ENCODE measurements around the gene CARS1.
A peak's percentile ranks its signal among the peaks of the same experiment; 100 is the strongest.

CARS1 gene

DNA sequence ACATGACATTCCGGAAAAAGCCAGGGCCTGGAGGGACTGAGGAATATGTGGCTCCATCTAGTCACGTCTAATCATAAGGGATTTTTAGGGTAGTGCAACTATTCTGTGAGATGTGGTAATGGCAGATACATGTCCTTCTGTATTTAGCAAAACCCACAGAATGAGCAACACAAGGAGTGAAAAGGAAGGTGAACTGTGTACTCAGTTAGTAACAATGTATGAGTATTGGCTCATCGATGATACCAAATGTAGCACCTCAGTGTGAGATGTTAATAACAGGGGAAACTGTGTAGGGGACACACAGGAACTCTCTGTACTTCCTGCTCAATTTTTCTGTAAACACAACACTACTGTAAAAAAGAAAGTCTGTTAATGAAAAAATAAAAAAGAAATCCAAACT lies 42.0 kb upstream of the CARS1 start:
- no peak overlapping the region for H2AK5ac ChIP-seq (ENCODE audit: low read depth, low read length)
- H2BK120ac ChIP-seq (ENCODE audit: low read depth, low read length) = no peak overlapping the region
- no peaks in the 10 kb centered on the region for H3K9me3 ChIP-seq (replicated peaks in 1 of 2; ENCODE audit: control insufficient read depth in 2 of 2, insufficient read depth in 1 of 2, low read depth in 1 of 2, low read length in 2 of 2)
- H3K4me1 ChIP-seq (ENCODE audit: control insufficient read depth in 2 of 2, insufficient read depth in 1 of 2, low read depth in 1 of 2, low read length in 2 of 2) = peaks cover 8% of the 10 kb centered on the region in 2 donors
- H3K36me3 ChIP-seq (replicated peaks in 1 of 2; ENCODE audit: control insufficient read depth in 2 of 2, insufficient read depth in 2 of 2, low read length in 2 of 2) = peaks cover 4 to 16% of the 10 kb centered on the region in 2 donors
- no peak for DNase-seq (ENCODE audit: low spot score)
- no peak overlapping the region for H2BK5ac ChIP-seq (ENCODE audit: low read length)
- no peak overlapping the region for H3K4ac ChIP-seq (ENCODE audit: low read length)
- no CpG with 5 or more reads among the region's 3 CpGs for WGBS, 2 donors (ENCODE audit: extremely low coverage in 2 of 2, insufficient read length in 2 of 2, insufficient replicate concordance in 1 of 2)
- H2AFZ ChIP-seq (ENCODE audit: low read length) = no peak overlapping the region
- H3K9ac ChIP-seq (ENCODE audit: low read depth, low read length, poor library complexity) = no peak overlapping the region
- no peak overlapping the region for H3K4me2 ChIP-seq (ENCODE audit: insufficient read depth, low read length, poor library complexity, severe bottlenecking)
- H2BK15ac ChIP-seq (ENCODE audit: low read length) = no peak overlapping the region
- no peak overlapping the region for H3K18ac ChIP-seq (ENCODE audit: low read length)
- no peak overlapping the region for H3K4me3 ChIP-seq (ENCODE audit: low read length in 2 of 2)
- H3K79me1 ChIP-seq (ENCODE audit: low read depth, low read length) = no peaks in the 10 kb centered on the region
- no peak overlapping the region for H2BK12ac ChIP-seq (ENCODE audit: low read length)
- no peak overlapping the region for H3K23ac ChIP-seq (ENCODE audit: low read depth, low read length, poor library complexity)
- H4K91ac ChIP-seq (ENCODE audit: low read depth, low read length, poor library complexity) = no peak overlapping the region
- H3K27me3 ChIP-seq (ENCODE audit: control insufficient read depth in 3 of 3, insufficient read depth in 3 of 3, low read depth in 1 of 3, low read length in 3 of 3) = no peaks in the 10 kb centered on the region
- H3K27ac ChIP-seq (replicated peaks; ENCODE audit: low read length) = no peak overlapping the region
- H3K14ac ChIP-seq (ENCODE audit: low read length) = no peak overlapping the region
- H4K8ac ChIP-seq (ENCODE audit: low read depth, low read length) = no peak overlapping the region

- no peak overlapping the region for H3K4me2 ChIP-seq (ENCODE audit: insufficient read depth, low read length, poor library complexity, severe bottlenecking)
- no peak overlapping the region for H2BK15ac ChIP-seq (ENCODE audit: low read length)
- no peak overlapping the region for H3K18ac ChIP-seq (ENCODE audit: low read length)
- no peak overlapping the region for H3K14ac ChIP-seq (ENCODE audit: low read length)
- no peak overlapping the region for H2AK5ac ChIP-seq (ENCODE audit: low read depth, low read length)
- no peak overlapping the region for H2BK12ac ChIP-seq (ENCODE audit: low read length)
- H2AFZ ChIP-seq (ENCODE audit: low read length) = no peak overlapping the region
- H3K23ac ChIP-seq (ENCODE audit: low read depth, low read length, poor library complexity) = no peak overlapping the region
- peaks cover 8 to 11% of the 10 kb centered on the region in 2 donors for H3K4me1 ChIP-seq (ENCODE audit: control insufficient read depth in 2 of 2, insufficient read depth in 1 of 2, low read depth in 1 of 2, low read length in 2 of 2)
- H3K4ac ChIP-seq (ENCODE audit: low read length) = no peak overlapping the region
- no peak for DNase-seq (ENCODE audit: low spot score)
- H3K27ac ChIP-seq (replicated peaks; ENCODE audit: low read length) = no peak overlapping the region
- no peaks in the 10 kb centered on the region for H3K27me3 ChIP-seq (ENCODE audit: control insufficient read depth in 3 of 3, insufficient read depth in 3 of 3, low read depth in 1 of 3, low read length in 3 of 3)
- H2BK120ac ChIP-seq (ENCODE audit: low read depth, low read length) = no peak overlapping the region
- WGBS, 2 donors (ENCODE audit: extremely low coverage in 2 of 2, insufficient read length in 2 of 2, insufficient replicate concordance in 1 of 2) = no CpG with 5 or more reads among the region's 10 CpGs
- no peak overlapping the region for H3K9ac ChIP-seq (ENCODE audit: low read depth, low read length, poor library complexity)
- no peaks in the 10 kb centered on the region for H3K9me3 ChIP-seq (replicated peaks in 1 of 2; ENCODE audit: control insufficient read depth in 2 of 2, insufficient read depth in 1 of 2, low read depth in 1 of 2, low read length in 2 of 2)
- H2BK5ac ChIP-seq (ENCODE audit: low read length) = no peak overlapping the region
- H4K8ac ChIP-seq (ENCODE audit: low read depth, low read length) = no peak overlapping the region
- no peak overlapping the region for H4K91ac ChIP-seq (ENCODE audit: low read depth, low read length, poor library complexity)
- no peaks in the 10 kb centered on the region for H3K79me1 ChIP-seq (ENCODE audit: low read depth, low read length)
- no peak overlapping the region for H3K4me3 ChIP-seq (ENCODE audit: low read length in 2 of 2)
- peaks cover 7 to 20% of the 10 kb centered on the region in 2 donors for H3K36me3 ChIP-seq (replicated peaks in 1 of 2; ENCODE audit: control insufficient read depth in 2 of 2, insufficient read depth in 2 of 2, low read length in 2 of 2)
These were observed 39.8 kb upstream of the CARS1 start for GRCh38 chr11:3096909-3097530.

DNA sequence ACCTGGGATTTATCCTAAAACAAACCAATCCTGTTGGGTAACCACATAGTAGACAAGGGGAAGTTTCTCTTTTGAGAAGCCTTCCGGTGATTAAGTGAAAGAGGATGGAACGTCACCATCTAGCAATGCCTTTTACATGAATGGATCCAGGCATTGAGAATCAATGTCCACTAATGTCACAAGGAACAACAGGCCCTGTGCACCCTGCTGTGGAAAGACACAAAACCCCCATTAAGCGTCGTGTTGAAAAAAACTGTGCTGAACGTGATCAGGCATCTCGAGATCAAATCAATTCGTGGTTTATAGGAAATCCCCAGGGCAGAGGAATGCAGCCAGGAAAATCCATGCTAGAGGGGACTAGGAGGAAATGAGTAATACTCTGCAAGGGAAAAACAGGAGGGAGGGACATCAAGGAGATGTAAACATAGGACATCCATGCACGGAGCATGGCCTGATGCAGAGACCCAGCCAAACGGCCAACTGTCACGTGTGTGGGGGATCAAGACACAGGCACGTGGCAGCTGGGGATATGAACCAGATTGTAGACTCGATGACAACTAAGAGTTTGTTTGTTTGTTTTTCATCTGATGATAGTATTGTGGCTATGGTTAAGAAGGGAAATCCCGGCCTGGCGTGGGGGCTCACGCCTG lies 38.6 kb upstream of the CARS1 start:
- Histone ChIP-seq H4K8ac (ENCODE audit: low read depth, low read length) (no peak overlapping the region), H3K18ac (ENCODE audit: low read length) (no peak overlapping the region), H3K36me3 (replicated peaks in 1 of 2; ENCODE audit: control insufficient read depth in 2 of 2, insufficient read depth in 2 of 2, low read length in 2 of 2) (peaks cover 7 to 20% of the 10 kb centered on the region in 2 donors), H2AFZ (ENCODE audit: low read length) (no peak overlapping the region), H3K79me1 (ENCODE audit: low read depth, low read length) (no peaks in the 10 kb centered on the region), H3K27ac (replicated peaks; ENCODE audit: low read length) (peak overlapping the region; percentile 74), H2BK5ac (ENCODE audit: low read length) (no peak overlapping the region), H4K91ac (ENCODE audit: low read depth, low read length, poor library complexity) (no peak overlapping the region), H2BK12ac (ENCODE audit: low read length) (no peak overlapping the region), H2BK120ac (ENCODE audit: low read depth, low read length) (no peak overlapping the region), H3K14ac (ENCODE audit: low read length) (no peak overlapping the region), H2BK15ac (ENCODE audit: low read length) (no peak overlapping the region), H3K9ac (ENCODE audit: low read depth, low read length, poor library complexity) (no peak overlapping the region), H3K4me2 (ENCODE audit: insufficient read depth, low read length, poor library complexity, severe bottlenecking) (no peak overlapping the region), H3K23ac (ENCODE audit: low read depth, low read length, poor library complexity) (no peak overlapping the region), H3K9me3 (replicated peaks in 1 of 2; ENCODE audit: control insufficient read depth in 2 of 2, insufficient read depth in 1 of 2, low read depth in 1 of 2, low read length in 2 of 2) (no peaks in the 10 kb centered on the region), H2AK5ac (ENCODE audit: low read depth, low read length) (no peak overlapping the region), H3K4me1 (ENCODE audit: control insufficient read depth in 2 of 2, insufficient read depth in 1 of 2, low read depth in 1 of 2, low read length in 2 of 2) (peaks cover 8 to 16% of the 10 kb centered on the region in 2 donors), H3K4ac (ENCODE audit: low read length) (no peak overlapping the region), H3K4me3 (ENCODE audit: low read length in 2 of 2) (no peak overlapping the region), H3K27me3 (ENCODE audit: control insufficient read depth in 3 of 3, insufficient read depth in 3 of 3, low read depth in 1 of 3, low read length in 3 of 3) (no peaks in the 10 kb centered on the region)
- peak; percentile 59 for DNase-seq (ENCODE audit: low spot score)
- no CpG with 5 or more reads among the region's 15 CpGs for WGBS, 2 donors (ENCODE audit: extremely low coverage in 2 of 2, insufficient read length in 2 of 2, insufficient replicate concordance in 1 of 2)

DNA sequence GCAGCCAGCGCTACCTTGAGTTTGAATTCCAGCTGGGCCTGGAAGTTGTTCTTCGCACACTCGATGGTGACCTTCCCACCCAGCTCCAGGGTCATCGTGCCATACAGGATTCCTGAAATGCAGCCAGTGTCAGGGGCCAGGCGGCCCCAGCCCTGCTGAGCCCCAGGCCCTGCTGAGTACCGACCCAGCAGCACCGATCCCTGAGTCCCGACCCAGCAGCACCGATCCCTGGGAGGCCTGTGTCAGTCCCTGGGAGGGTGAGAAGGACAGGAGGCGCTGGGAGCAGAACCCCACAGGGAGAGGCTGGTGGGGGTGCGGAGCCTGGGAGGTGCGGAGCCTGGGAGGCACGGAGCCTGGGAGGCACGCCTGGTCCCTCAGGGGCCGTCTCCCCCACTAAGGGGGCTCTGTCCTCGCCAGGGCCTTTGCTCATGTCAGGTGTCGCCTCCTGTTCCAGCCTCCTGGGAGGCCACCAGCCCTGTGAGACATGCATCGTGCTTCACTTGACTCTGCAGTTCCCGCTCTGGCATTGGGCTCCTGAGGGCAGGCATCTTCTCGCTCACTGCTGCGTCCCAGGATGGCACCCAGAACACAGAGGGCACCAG lies 37.1 kb upstream of the CARS1 start:
- Histone ChIP-seq H2BK12ac (ENCODE audit: low read length) (peak overlapping the region; percentile 53), H3K23ac (ENCODE audit: low read depth, low read length, poor library complexity) (no peak overlapping the region), H4K8ac (ENCODE audit: low read depth, low read length) (no peak overlapping the region), H2AK5ac (ENCODE audit: low read depth, low read length) (peak overlapping the region; percentile 95), H3K4me3 (ENCODE audit: low read length in 2 of 2) (no peak overlapping the region), H3K9ac (ENCODE audit: low read depth, low read length, poor library complexity) (no peak overlapping the region), H2BK15ac (ENCODE audit: low read length) (peak overlapping the region; percentile 75), H3K4me1 (ENCODE audit: control insufficient read depth in 2 of 2, insufficient read depth in 1 of 2, low read depth in 1 of 2, low read length in 2 of 2) (peaks cover 8 to 16% of the 10 kb centered on the region in 2 donors), H3K14ac (ENCODE audit: low read length) (peak overlapping the region; percentile 11), H3K4ac (ENCODE audit: low read length) (no peak overlapping the region), H3K18ac (ENCODE audit: low read length) (peak overlapping the region; percentile 60), H2BK120ac (ENCODE audit: low read depth, low read length) (no peak overlapping the region), H3K36me3 (replicated peaks in 1 of 2; ENCODE audit: control insufficient read depth in 2 of 2, insufficient read depth in 2 of 2, low read length in 2 of 2) (peaks cover 5 to 16% of the 10 kb centered on the region in 2 donors), H3K4me2 (ENCODE audit: insufficient read depth, low read length, poor library complexity, severe bottlenecking) (no peak overlapping the region), H3K79me1 (ENCODE audit: low read depth, low read length) (peaks cover 2% of the 10 kb centered on the region), H2BK5ac (ENCODE audit: low read length) (no peak overlapping the region), H2AFZ (ENCODE audit: low read length) (no peak overlapping the region), H4K91ac (ENCODE audit: low read depth, low read length, poor library complexity) (peak overlapping the region; percentile 9), H3K27me3 (ENCODE audit: control insufficient read depth in 3 of 3, insufficient read depth in 3 of 3, low read depth in 1 of 3, low read length in 3 of 3) (no peaks in the 10 kb centered on the region), H3K9me3 (replicated peaks in 1 of 2; ENCODE audit: control insufficient read depth in 2 of 2, insufficient read depth in 1 of 2, low read depth in 1 of 2, low read length in 2 of 2) (no peaks in the 10 kb centered on the region), H3K27ac (replicated peaks; ENCODE audit: low read length) (no peak overlapping the region)
- WGBS, 2 donors (ENCODE audit: extremely low coverage in 2 of 2, insufficient read length in 2 of 2, insufficient replicate concordance in 1 of 2) = no CpG with 5 or more reads among the region's 21 CpGs
- DNase-seq (ENCODE audit: low spot score) = no peak

All from neuronal stem cell (in vitro differentiated cells).